GM18868 (cell line): ENCODE results near the gene PARVA.
"Not testable (repeated sequence)": the region's sequence is repeated elsewhere in the genome, so short reads cannot be mapped to it uniquely, and the experiment has no call there.

Source experiments
- ATAC-seq: cut with Tn5 transposase; IDR thresholded peaks from one replicate; pipeline ENCODE4 v1.9.1; 2021; ENCODE audit warnings: mild to moderate bottlenecking, moderate library complexity; ENCODE audit not compliant: unreplicated experiment

PARVA gene

DNA sequence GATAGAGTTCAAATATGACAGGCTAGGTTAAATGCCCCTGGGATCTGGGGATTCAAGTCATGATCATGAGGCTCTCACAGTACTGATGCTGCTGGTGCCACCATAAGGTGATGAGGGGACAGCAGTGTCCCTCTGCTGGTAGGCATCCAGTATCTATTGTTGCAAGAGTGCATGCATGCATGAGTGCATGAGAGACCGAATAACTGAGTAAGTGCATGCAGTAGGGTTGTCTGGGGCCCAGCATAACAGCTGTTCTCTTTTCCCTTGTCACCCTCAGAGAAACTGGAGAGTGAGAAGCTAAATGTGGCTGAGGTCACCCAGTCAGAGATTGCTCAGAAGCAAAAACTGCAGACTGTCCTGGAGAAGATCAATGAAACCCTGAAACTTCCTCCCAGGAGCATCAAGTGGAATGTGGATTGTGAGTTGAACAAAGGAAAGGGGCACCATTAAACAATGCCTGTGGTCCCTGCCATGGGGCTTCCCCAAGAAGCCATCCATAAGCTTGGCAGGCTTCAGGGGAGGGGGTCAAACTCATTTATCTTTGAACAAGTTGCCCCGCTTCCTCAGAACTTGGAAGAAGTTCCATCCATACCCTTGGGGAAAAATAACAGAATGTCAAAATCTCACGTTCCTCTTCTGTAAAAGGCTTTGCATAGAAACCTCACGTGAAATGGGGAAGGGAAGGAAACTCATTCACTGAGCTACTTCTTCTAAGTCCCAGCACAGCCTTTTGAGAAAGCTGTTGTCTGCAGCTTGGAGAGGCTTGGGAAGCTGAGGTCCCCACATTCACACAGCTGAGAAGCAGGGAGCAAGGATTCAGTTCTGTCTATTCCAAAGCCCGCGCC, 119.0 kb downstream of the PARVA start:
- no peak for ATAC-seq

DNA sequence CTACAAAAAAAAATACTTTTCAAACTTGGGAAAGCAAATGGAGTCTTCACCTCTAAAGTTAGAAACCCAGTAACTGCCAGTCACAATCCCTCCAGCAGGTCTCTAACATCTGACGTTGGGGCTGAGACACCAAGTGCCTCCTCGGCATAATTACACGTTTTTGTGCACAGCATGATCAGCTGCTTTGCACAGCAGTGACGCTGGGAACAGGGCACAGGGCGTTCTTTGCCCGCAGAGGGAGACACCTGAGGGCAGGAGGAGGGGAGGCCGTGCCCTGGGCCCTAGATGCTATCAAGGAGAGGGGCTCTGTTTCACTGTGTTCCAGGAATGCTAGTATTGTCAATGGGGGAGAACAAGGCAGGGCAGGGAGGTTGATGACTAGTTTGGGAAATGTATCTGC, 120.1 kb downstream of the PARVA start:
- ATAC-seq, result no peak

DNA sequence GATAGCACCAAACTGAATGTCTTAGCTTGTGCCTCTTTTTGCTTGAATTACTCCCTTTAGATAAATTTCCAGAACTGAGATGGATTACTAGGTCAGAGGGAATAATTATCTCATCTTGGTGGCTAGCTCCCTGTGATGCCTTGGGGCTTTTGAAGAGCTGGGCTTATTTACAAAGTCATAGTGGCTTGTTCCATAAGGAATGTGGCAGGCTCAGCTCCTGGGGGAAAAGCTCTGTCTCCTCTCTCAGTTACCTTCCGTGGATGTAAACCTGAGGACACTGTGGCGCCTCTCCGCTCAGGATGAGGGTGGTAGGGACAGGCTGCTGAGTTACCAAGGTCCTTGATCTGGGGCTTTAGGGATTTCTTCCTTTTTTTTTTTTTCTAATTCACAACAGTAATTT, 121.7 kb downstream of the PARVA start:
- ATAC-seq, result no peak

DNA sequence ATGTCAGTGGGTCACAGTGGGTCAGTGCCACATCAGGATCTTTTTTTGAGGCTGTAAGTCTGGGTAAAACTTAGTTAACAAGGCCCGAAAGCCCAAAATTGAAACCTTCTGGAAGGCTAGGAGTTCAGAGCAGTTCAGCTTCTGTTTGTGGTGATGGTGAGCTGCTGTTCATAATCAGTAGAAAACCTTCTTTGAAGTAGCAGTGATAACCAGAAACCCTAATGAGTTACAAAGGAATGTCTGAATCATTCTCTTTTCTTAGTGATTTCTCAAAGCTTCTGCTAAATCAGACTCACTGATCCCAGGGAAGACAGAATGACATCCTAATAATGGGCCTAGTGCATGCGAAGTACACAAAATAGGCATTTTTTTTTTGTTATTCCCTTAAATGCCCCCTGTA, 124.7 kb downstream of the PARVA start:
- no peak for ATAC-seq

GRCh38 chr11:12503039-12503484, 125.7 kb downstream of the PARVA start:
- ATAC-seq, result no peak

GRCh38 chr11:12503886-12504285, 126.5 kb downstream of the PARVA start:
- no peak for ATAC-seq

GRCh38 chr11:12505183-12505582, 127.8 kb downstream of the PARVA start:
- ATAC-seq, result no peak

DNA sequence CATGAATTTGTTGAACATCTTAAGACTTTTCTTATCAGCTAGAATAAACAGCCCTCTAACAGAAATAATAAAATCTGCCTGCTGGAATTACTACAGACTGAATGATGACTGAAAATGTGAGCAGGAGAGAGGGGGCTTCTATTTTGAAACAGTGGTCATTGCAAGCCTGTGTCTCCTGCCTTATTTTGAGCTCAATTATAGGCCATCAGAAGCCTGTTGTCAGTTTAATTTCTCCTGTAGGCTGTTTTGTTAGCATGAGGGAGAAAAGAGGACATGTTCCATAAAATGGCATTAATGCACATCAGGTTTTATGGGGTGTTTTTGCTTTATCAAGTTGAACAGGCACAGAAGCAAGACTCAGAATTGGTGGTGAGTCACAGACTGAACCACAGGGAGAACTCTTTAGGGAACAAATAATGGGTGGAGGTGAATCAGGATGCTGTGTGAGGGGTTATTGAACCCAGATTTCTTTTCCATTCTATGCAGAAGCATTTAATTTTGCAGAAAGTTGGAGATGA, 129.1 kb downstream of the PARVA start:
- ATAC-seq, result no peak

GRCh38 chr11:12507391-12507790, 130.0 kb downstream of the PARVA start:
- ATAC-seq, result no peak

DNA sequence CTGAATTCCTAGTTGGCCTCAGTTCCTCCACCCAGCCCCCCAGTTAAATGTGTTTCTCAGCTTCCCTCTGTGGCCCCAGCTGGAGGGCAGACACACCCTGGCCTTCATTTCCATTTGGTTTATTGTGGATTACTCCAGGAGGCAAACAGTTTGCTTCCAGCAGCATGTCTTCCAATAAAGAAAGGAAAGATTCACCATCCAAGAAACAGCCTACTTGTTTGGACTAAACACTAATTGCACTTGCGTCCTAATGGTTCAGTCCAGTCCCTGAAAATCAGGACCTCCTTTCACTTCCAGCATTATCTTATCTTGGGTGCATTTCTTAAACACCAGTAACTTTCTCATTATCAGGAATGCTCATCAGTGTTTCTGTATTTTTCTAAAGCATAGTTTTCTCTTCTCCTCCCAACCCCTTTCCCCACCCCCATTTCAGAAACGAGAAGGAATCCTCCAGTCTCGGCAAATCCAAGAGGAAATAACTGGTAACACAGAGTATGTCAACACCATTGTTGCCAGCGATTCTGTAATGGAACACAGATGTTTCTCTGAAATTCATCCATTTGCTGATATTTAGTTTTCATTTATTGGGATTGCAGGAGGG, 130.9 kb downstream of the PARVA start:
- no peak for ATAC-seq

GRCh38 chr11:12509371-12509770, 132.0 kb downstream of the PARVA start:
- no peak for ATAC-seq

GRCh38 chr11:12512132-12512531, 134.8 kb downstream of the PARVA start:
- no peak for ATAC-seq

DNA sequence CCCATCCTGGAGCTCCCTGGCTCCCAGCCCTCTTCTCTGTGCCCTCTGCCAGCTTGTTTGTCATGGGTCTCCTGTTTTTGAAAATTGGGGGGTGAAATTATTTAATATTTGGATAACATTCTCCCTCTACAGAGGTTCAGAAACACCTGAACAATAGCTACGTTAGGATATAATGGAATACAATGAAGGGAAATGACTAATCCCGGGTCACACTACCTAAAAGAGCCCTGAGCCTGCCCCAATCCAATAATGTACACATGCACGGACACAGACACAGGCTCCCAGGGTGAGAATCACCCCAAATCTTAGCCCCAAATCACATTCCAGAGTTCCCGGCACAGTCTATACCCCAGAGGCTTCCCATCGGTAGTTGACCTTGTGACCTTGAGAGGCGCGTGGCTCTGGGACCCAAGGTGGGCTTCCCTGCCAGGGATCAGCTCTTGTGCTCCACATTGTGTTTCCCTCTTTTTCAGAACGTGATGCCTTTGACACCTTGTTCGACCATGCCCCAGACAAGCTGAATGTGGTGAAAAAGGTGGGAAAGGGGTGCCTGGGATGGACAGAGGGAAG, 135.5 kb downstream of the PARVA start:
- ATAC-seq, result no peak

DNA sequence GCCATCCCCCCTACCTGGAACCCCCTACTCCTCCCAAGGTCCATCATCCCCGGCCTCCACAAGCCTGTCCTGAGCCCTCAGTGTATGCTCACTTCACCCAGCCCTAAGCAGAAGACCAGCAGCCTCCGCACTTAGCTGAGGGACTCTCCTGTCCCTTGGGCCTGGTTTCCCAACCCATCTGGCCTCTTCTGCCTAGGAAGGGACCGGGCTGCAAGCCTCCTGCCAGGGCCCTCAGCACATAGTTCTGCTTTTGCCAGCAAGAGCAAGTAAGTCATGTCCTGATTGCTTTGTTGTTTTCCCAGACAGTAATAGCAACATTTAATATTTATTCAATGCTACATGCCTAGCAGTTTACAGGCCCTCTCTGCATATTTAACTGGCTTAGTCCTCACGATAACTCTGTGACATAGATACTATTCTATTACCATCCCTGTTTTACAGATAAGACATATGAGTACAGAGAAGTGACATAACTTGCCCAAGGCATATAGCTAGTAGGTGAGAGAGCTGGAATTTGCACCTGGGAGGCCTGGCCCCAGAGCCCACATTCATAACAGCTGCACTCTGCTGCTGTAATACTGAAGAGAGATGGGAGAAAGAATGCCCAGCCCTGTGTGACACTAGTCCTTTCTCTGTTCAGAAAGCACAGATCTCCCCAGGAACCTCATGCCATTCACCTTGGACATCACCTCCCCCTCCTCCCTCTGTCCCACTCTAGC, 139.2 kb downstream of the PARVA start:
- no peak for ATAC-seq

GRCh38 chr11:12517306-12517705, 139.9 kb downstream of the PARVA start:
- ATAC-seq, result no peak

DNA sequence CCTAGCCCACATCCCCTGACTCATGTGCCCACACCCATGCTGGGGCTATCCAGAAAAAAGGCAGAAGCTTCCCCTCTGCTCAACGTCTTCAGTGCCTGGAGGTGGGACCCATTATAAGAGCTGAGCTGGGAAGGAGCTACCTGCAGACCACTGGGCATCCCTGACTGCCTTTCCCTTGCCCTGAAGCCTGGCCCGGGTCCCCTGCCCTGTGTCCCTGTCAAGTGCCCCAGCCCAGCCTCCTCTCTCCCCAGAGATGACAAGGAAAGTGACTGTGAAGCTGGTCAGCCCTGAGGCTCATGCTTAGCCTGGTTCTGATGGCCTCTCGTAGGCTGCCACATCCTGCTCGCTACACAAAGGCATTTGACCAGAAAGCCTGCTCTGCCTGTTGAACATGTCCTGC, 140.4 kb downstream of the PARVA start:
- ATAC-seq, result no peak

DNA sequence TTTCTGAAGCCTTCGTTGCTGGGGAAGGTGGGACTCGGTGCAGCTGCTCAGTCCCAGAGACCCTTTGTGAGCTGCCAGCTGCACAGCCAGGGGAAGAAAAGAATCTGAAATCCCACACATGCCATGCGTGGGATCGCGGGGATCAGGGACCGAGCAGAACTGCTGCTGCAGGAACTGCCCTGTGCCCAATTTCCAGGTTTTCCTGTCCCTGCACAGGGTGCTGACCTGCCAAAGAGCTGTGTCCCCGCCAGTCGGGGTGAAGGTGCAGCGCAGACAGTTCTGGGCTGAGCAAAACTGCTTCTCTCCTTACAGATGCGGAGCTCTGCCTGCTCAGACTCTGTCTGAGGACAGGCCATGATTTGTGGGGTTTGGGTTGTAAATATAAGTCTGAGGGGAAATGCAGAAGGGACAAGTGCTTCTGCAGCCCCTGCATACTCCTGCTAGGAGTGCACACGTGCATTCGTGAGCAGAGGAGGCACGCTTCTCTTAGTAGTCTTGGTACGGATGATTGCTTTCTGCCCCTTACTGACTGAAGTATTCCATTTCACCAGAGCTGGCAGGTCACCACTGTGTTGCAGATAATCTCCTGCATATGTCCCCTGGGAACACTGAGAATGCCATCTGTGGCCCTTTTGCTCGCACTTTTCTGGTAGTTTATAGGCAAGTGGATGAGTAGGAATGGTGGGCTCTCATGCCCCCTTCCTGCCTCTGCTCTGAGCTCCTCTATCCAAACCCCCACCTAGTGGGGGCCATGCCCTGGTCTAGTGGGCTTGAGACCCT, 141.4 kb downstream of the PARVA start:
- ATAC-seq, result no peak

GRCh38 chr11:12520054-12520453, 142.7 kb downstream of the PARVA start:
- ATAC-seq, result no peak

- not testable (repeated sequence) for ATAC-seq
Measured at GRCh38 chr11:12520576-12520975, 143.2 kb downstream of the PARVA start.

DNA sequence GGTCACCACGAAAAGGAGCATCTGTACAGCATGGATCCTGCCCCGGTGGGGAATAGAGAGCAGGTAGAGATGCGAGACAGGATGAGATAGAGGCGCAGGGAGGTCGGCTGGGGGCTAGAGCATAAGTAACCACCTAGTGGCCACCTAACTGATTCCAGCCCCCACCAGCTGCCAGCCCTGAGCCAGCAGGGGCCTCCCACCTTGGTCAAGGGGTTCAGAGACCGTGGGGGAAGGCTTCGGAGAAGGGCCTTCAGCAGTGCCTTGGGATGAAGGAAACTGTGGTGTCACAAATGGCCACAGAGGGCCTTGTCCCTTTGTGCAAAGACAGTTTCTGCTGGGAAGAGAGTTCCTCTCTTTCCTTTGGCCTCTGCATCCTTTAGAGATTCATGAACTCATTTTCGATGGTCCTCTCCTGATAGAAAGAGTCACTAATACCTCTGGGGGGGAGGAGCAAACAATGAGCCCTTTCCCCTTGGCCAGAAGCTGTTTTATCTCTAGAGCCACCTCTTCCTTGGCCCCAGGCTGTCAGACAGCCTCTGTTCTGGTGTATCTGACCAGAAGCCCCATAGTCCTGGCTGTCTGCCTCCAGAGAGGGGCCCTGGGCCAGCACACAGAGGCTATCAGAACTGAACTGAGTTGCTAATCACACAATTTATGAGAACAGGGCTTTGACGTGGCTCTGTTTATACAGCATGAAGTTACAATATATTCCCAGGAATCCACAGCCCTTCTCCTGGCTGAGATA, 146.0 kb downstream of the PARVA start:
- ATAC-seq, result no peak
